K562 (cell line): ENCODE data around the gene FBXO36. TPM values are rescaled to one million over a fixed set of nuclear protein-coding genes. Genes with fewer than 3 reads are reported as not detected.
A peak's percentile ranks its signal among the peaks of the same experiment; 100 is the strongest.

Experiments used
- ATAC-seq: fragments of 200-7000 bp; cut with Tn5 transposase; 3 replicates; pipeline ENCODE4 v1.9.1; 2020; ENCODE audit warnings: moderate library complexity
- BruUV-seq: library from RNA; stranded (reverse); fragments of 400-500 nt; replicated peaks from 2 replicates; lab custom pipeline; 2021; lab: Mats Ljungman, UMichigan
- CTCF ChIA-PET: fragments of 300-600 bp; formaldehyde crosslinking; extraction: SDS; loops from one replicate; lab custom pipeline; 2021; ENCODE audit warnings: low intra/inter-chr PET ratio; lab: Yijun Ruan, JAX
- POLR2A ChIA-PET: fragments of 300-600, 350-650 bp; sonication (Branson Sonifier 250); formaldehyde crosslinking; extraction: SDS; loops from one replicate; lab custom pipeline; 2021; ENCODE audit warnings: antibody characterized with exemption, inconsistent platforms; lab: Yijun Ruan, JAX
- DNase-seq, 4 experiments: peaks; one replicate each; pipeline versions ENCODE4 v3.0.0 to v3.0.0-alpha.2; 2011 to 2018; ENCODE audit warnings: low spot score in 3 of 4, mixed read lengths in 3 of 4; ENCODE audit errors: extremely low read depth in 1 of 4
- FAIRE-seq: peaks from 2 replicates; lab custom pipeline; 2011; peaks lifted over from hg19 to GRCh38; lab: Jason Lieb, UNC
- H2AFZ ChIP-seq: 2 replicates; pipeline ENCODE4 v1.6.0; 2011; ENCODE audit warnings: low read depth, low read length, control low read depth, inconsistent platforms
- H3K27ac ChIP-seq: fragments of 200-600 bp; 3 replicates; pipeline ENCODE4 v1.8.0; 2011; ENCODE audit warnings: low read depth, mild to moderate bottlenecking, control low read depth, inconsistent platforms, low read length, moderate library complexity, mixed read lengths; ENCODE audit errors: extremely low read depth
- H3K27me3 ChIP-seq, 2 experiments: fragments of 300-600 bp in 1 of 2; 2 replicates in 1 of 2; 3 replicates in 1 of 2; pipeline versions ENCODE4 v1.6.0 to v1.8.0; 2011; ENCODE audit warnings: inconsistent platforms in 2 of 2, low read length in 2 of 2, mild to moderate bottlenecking in 1 of 2, mixed read lengths in 1 of 2, moderate library complexity in 1 of 2; ENCODE audit not compliant: control insufficient read depth in 2 of 2, insufficient read depth in 2 of 2
- H3K36me3 ChIP-seq: fragments of 300-600 bp; 3 replicates; pipeline ENCODE4 v1.8.0; 2011; ENCODE audit warnings: mild to moderate bottlenecking, low read length, inconsistent platforms; ENCODE audit not compliant: control insufficient read depth, insufficient read depth
- H3K4me1 ChIP-seq, 2 experiments: fragments of 200-600 bp in 1 of 2; replicated peaks in 1 of 2; 2 replicates in 1 of 2; 3 replicates in 1 of 2; pipeline versions ENCODE4 v1.5.1 to v1.8.0; 2011; ENCODE audit warnings: inconsistent platforms in 2 of 2, low read length in 2 of 2, mild to moderate bottlenecking in 1 of 2, mixed read lengths in 1 of 2, moderate library complexity in 1 of 2; ENCODE audit not compliant: control insufficient read depth in 2 of 2, insufficient read depth in 2 of 2
- H3K4me2 ChIP-seq: 2 replicates; pipeline ENCODE4 v1.6.1; 2011; ENCODE audit warnings: low read length, control low read depth, inconsistent platforms, mixed read lengths; ENCODE audit not compliant: insufficient read depth
- H3K4me3 ChIP-seq: fragments of 200-600 bp; sonication (generic), shearing (Covaris generic); 2 replicates; pipeline ENCODE4 v1.5.1; 2016; ENCODE audit warnings: control low read depth, inconsistent platforms
- H3K79me2 ChIP-seq: fragments of 200-600 bp; 3 replicates; pipeline ENCODE4 v1.8.0; 2011; ENCODE audit warnings: low read length, inconsistent platforms; ENCODE audit not compliant: control insufficient read depth, insufficient read depth
- H3K9ac ChIP-seq, 2 experiments: 2 replicates each; pipeline versions ENCODE4 v1.6.0 to v1.6.1; 2011; ENCODE audit warnings: low read depth in 2 of 2, low read length in 2 of 2, control low read depth in 1 of 2, inconsistent platforms in 1 of 2, mild to moderate bottlenecking in 1 of 2, mixed read lengths in 1 of 2; ENCODE audit not compliant: insufficient read depth in 1 of 2
- H3K9me1 ChIP-seq: one replicate; pipeline ENCODE4 v1.6.0; 2011; ENCODE audit warnings: inconsistent platforms, mild to moderate bottlenecking, low read length, moderate library complexity; ENCODE audit not compliant: control insufficient read depth, insufficient read depth
- H3K9me3 ChIP-seq: replicated peaks from 2 replicates; pipeline ENCODE4 v1.5.1; 2011; ENCODE audit warnings: low read depth, low read length, inconsistent platforms; ENCODE audit not compliant: control insufficient read depth, insufficient read depth
- H4K20me1 ChIP-seq: replicated peaks from 2 replicates; pipeline ENCODE4 v1.6.1; 2011; ENCODE audit warnings: low read length, inconsistent platforms, mixed read lengths; ENCODE audit not compliant: control insufficient read depth, insufficient read depth
- ADNP ChIP-seq: fragments of 200-800 bp; sonication (Bioruptor generic); IDR thresholded peaks from 2 replicates; pipeline ENCODE4 v1.6.1; 2016; ENCODE audit warnings: missing genetic modification characterization, missing compliant biosample characterization
- BCOR ChIP-seq: fragments of 450-650 bp; IDR thresholded peaks from 2 replicates; pipeline ENCODE4 v1.6.1; 2016
- BRD9 ChIP-seq: fragments of 450-650 bp; IDR thresholded peaks from 2 replicates; pipeline ENCODE4 v1.6.1; 2018; ENCODE audit warnings: low read depth; ENCODE audit not compliant: partially characterized antibody
- DIDO1 ChIP-seq: fragments of 450-650 bp; IDR thresholded peaks from 2 replicates; pipeline ENCODE4 v1.6.1; 2016; ENCODE audit warnings: low read depth, missing biosample characterization, missing genetic modification characterization
- E2F3 ChIP-seq: fragments of 250-450 bp; sonication (Bioruptor Pico); IDR thresholded peaks from 2 replicates; pipeline ENCODE4 v1.4.0; 2020; ENCODE audit warnings: mild to moderate bottlenecking
- LCOR ChIP-seq: sonication (generic); formaldehyde crosslinking; IDR thresholded peaks from 2 replicates; pipeline ENCODE4 v1.8.0; 2022; ENCODE audit warnings: mild to moderate bottlenecking, missing genetic modification reagents
- MED1 ChIP-seq: sonication (generic); formaldehyde crosslinking; IDR thresholded peaks from 2 replicates; pipeline ENCODE4 v1.8.1; 2023; ENCODE audit warnings: missing genetic modification reagents, borderline replicate concordance
- MTA2 ChIP-seq: fragments of 450-650 bp; IDR thresholded peaks from 2 replicates; pipeline ENCODE4 v1.6.1; 2016; ENCODE audit warnings: low read depth
- PHF21A ChIP-seq: fragments of 450-650 bp; IDR thresholded peaks from 2 replicates; pipeline ENCODE4 v1.6.1; 2017; ENCODE audit warnings: low read depth, borderline replicate concordance
- RCOR1 ChIP-seq, 2 experiments: IDR thresholded peaks; 2 replicates each; pipeline ENCODE4 v1.6.1; 2012; ENCODE audit warnings: low read depth in 2 of 2, low read length in 2 of 2, borderline replicate concordance in 1 of 2, improper control_type of control experiment in 1 of 2
- RFX7 ChIP-seq: fragments of 250-450 bp; sonication (Bioruptor Pico); IDR thresholded peaks from 2 replicates; pipeline ENCODE4 v1.5.1; 2021; ENCODE audit warnings: mild to moderate bottlenecking
- RNF2 ChIP-seq: sonication (generic); IDR thresholded peaks from 2 replicates; pipeline ENCODE4 v1.6.1; 2016
- TAF7 ChIP-seq: fragments of 450-650 bp; IDR thresholded peaks from 2 replicates; pipeline ENCODE4 v1.6.1; 2016; ENCODE audit warnings: missing genetic modification characterization, missing compliant biosample characterization
- TARDBP ChIP-seq: fragments of 450-650 bp; IDR thresholded peaks from 2 replicates; pipeline ENCODE4 v1.6.1; 2016
- ZNF146 ChIP-seq: IDR thresholded peaks from one replicate; pipeline ENCODE4 v1.6.1; 2018; ENCODE audit warnings: missing compliant biosample characterization; ENCODE audit not compliant: unreplicated experiment
- WGBS: fragments of 100-300 bp; shearing (Covaris generic); methylation state at CpG from one replicate; pipeline ENCODE4 v1.1.6; 2016; ENCODE audit warnings: low coverage, mixed read lengths; ENCODE audit not compliant: insufficient coverage; ENCODE audit errors: missing lambda C conversion rate; 5-methylcytosine and 5-hydroxymethylcytosine counted together
- in situ Hi-C: fragments of 300-500 bp; cut with MboI; formaldehyde crosslinking; loops from 4 replicates; pipeline ENCODE4 v1.15.0; 2018; ENCODE audit warnings: inconsistent platforms, mixed read lengths
- intact Hi-C: fragments of 100-400 bp; cut with micrococcal nuclease; formaldehyde crosslinking; loops from 2 replicates; pipeline ENCODE4 v1.14.2; 2022
- polyA plus RNA-seq, 8 experiments: library from polyadenylated mRNA; depleted of rRNA in 4 of 8; stranded (reverse) in 5 of 8; unstranded in 3 of 8; fragments of >200 nt; fragmentation: Nextera tagmentation in 2 of 8; fragmentation: Illumina TruSeq in 1 of 8; extraction: Ambion mirVana in 2 of 8; extraction: Trizol in 1 of 8; gene quantifications; 2 replicates each; pipeline versions ENCODE4 v1.2.1 to v1.2.3, GENCODE V29; 2011 to 2014; ENCODE audit warnings: inconsistent platforms in 1 of 8, missing spikeins in 1 of 8
- total RNA-seq, 7 experiments: library from RNA; depleted of rRNA in 6 of 7; stranded (reverse); fragments of >200 nt in 6 of 7; fragmentation: Illumina TruSeq in 2 of 7; extraction: Trizol in 2 of 7; gene quantifications; 2 replicates each; pipeline versions ENCODE4 v1.2.1 to v1.2.3, GENCODE V29; 2011 to 2021; ENCODE audit warnings: low replicate concordance in 1 of 7
- TF ChIP-seq, protein P1 (sequence below): fragments of 450-650 bp; IDR thresholded peaks from 2 replicates; pipeline ENCODE4 v1.6.1; 2018; ENCODE audit not compliant: partially characterized antibody
- TF ChIP-seq, protein P2 (sequence below): fragments of 450-650 bp; IDR thresholded peaks from 2 replicates; pipeline ENCODE4 v1.6.1; 2016; ENCODE audit warnings: mild to moderate bottlenecking

Gene FBXO36
- total and polyA plus RNA-seq, 9 of the 15 experiments (the other 6 are each of a cell fraction or from before 2014, with no cell fraction given) = 0.40 to 0.91 (median 0.58) TPM

- peak within 1 kb of the TSS; percentile 87 for H3K4me2 ChIP-seq
- ATAC-seq (peak; percentile 81), FAIRE-seq (peak; percentile 51), DNase-seq (peak; percentile 79 to 89 (median 86))
- peak within 1 kb of the TSS; percentile 90 for H3K27ac ChIP-seq
- ChIA-PET CTCF (no interaction called here), POLR2A (interaction anchor here (1.2 kb wide), 1 partner anchor 90 kb away, joined by 4 read pairs; no protein-coding TSS in a partner anchor)
- H3K9me3 ChIP-seq = no peaks in the 10 kb centered on the region
- no peaks in the 10 kb centered on the region for H3K9me1 ChIP-seq
- peaks cover 17% of the 10 kb centered on the region; the same call in 2 of the 3 replicates for H3K36me3 ChIP-seq
- H3K79me2 ChIP-seq = peaks cover 44% of the 10 kb centered on the region
- 10% methylated on average over 2 of the region's 49 CpGs for WGBS
- H4K20me1 ChIP-seq = no peaks in the 10 kb centered on the region
- H2AFZ ChIP-seq = peak within 1 kb of the TSS; percentile 96
- no peaks in the 10 kb centered on the region for H3K27me3 ChIP-seq
- in situ Hi-C loops (no loop called here), intact Hi-C loops (loop anchor here (5.0 kb wide), 2 partner anchors 50 to 70 kb away; no protein-coding TSS in a partner anchor)
- peak within 1 kb of the TSS; percentile 90 for H3K4me3 ChIP-seq
- peaks cover 0 to 9% of the 10 kb centered on the region in 2 experiments; a peak in 2 of 5 replicates for H3K4me1 ChIP-seq
- BruUV-seq = no TSS peak
- H3K9ac ChIP-seq = peak within 1 kb of the TSS; percentile 83 to 96
- peak; percentile 32; the same call in 1 of the 2 replicates for TF ChIP-seq TAF7 (tag)
- TF ChIP-seq DIDO1 (tag) = 0 out of 2 replicates have a peak, but pooled peaks have one; percentile 59
- TF ChIP-seq, protein P1, sequence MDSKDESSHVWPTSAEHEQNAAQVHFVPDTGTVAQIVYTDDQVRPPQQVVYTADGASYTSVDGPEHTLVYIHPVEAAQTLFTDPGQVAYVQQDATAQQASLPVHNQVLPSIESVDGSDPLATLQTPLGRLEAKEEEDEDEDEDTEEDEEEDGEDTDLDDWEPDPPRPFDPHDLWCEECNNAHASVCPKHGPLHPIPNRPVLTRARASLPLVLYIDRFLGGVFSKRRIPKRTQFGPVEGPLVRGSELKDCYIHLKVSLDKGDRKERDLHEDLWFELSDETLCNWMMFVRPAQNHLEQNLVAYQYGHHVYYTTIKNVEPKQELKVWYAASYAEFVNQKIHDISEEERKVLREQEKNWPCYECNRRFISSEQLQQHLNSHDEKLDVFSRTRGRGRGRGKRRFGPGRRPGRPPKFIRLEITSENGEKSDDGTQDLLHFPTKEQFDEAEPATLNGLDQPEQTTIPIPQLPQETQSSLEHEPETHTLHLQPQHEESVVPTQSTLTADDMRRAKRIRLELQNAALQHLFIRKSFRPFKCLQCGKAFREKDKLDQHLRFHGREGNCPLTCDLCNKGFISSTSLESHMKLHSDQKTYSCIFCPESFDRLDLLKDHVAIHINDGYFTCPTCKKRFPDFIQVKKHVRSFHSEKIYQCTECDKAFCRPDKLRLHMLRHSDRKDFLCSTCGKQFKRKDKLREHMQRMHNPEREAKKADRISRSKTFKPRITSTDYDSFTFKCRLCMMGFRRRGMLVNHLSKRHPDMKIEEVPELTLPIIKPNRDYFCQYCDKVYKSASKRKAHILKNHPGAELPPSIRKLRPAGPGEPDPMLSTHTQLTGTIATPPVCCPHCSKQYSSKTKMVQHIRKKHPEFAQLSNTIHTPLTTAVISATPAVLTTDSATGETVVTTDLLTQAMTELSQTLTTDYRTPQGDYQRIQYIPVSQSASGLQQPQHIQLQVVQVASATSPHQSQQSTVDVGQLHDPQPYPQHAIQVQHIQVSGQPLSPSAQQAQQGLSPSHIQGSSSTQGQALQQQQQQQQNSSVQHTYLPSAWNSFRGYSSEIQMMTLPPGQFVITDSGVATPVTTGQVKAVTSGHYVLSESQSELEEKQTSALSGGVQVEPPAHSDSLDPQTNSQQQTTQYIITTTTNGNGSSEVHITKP = peak; percentile 14
- peak; percentile 50; the same call in 1 of the 2 replicates for TF ChIP-seq TARDBP
- 0 out of 2 replicates have a peak, but pooled peaks have one; percentile 25 for TF ChIP-seq PHF21A
- no peak for TF ChIP-seq LCOR (CRISPR knock-in tag)
- TF ChIP-seq, protein P2, sequence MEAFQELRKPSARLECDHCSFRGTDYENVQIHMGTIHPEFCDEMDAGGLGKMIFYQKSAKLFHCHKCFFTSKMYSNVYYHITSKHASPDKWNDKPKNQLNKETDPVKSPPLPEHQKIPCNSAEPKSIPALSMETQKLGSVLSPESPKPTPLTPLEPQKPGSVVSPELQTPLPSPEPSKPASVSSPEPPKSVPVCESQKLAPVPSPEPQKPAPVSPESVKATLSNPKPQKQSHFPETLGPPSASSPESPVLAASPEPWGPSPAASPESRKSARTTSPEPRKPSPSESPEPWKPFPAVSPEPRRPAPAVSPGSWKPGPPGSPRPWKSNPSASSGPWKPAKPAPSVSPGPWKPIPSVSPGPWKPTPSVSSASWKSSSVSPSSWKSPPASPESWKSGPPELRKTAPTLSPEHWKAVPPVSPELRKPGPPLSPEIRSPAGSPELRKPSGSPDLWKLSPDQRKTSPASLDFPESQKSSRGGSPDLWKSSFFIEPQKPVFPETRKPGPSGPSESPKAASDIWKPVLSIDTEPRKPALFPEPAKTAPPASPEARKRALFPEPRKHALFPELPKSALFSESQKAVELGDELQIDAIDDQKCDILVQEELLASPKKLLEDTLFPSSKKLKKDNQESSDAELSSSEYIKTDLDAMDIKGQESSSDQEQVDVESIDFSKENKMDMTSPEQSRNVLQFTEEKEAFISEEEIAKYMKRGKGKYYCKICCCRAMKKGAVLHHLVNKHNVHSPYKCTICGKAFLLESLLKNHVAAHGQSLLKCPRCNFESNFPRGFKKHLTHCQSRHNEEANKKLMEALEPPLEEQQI = 0 out of 2 replicates have a peak, but pooled peaks have one; percentile 42
- TF ChIP-seq BRD9 = no peak
- 0 out of 2 replicates have a peak, but pooled peaks have one; percentile 18 for TF ChIP-seq MTA2
- TF ChIP-seq ZNF146 = no peak
- no peak for TF ChIP-seq ADNP (tag)
- no peak for TF ChIP-seq RCOR1 (IDR thresholded peaks at IDR 0.05; ENCODE audit: borderline replicate concordance in 1 of 2, low read depth in 2 of 2, low read length in 2 of 2)
- no peak for TF ChIP-seq MED1 (CRISPR knock-in tag)
- no peak for TF ChIP-seq RFX7
- TF ChIP-seq E2F3 (CRISPR knock-in tag) = 0 out of 2 replicates have a peak, but pooled peaks have one; percentile 16
- TF ChIP-seq RNF2 = 0 out of 2 replicates have a peak, but pooled peaks have one; percentile 20
- TF ChIP-seq BCOR = peak; percentile 48; the same call in 1 of the 2 replicates
Observed at GRCh38 chr2:229921892-229922448, 333 bp upstream of the FBXO36 start, which contains the start of gene TRIP12. Gene TRIP12, minus strand, starts transcription at chr2:229922009. Its CDS starts 41,930 bp downstream, at chr2:229880079.
